SU-DHL-6 (cell line): ENCODE measurements around the gene FXYD1.
A peak's percentile ranks its signal among the peaks of the same experiment; 100 is the strongest.

Experiments used
- EZH2phosphoT487 ChIP-seq: fragments of 200-600 bp; sonication (generic), shearing (Covaris generic); conservative IDR thresholded peaks from 2 replicates; pipeline ENCODE4 v1.6.1; 2018; ENCODE audit warnings: mild to moderate bottlenecking, antibody characterized with exemption, low read length, moderate library complexity, mixed read lengths
- TF ChIP-seq, protein P1 (sequence below): fragments of 200-600 bp; sonication (generic); IDR thresholded peaks from one replicate; pipeline ENCODE4 v1.5.1; 2017; ENCODE audit warnings: antibody characterized with exemption, mild to moderate bottlenecking, low read length, moderate library complexity; ENCODE audit not compliant: insufficient read depth, poor library complexity, severe bottlenecking

DNA sequence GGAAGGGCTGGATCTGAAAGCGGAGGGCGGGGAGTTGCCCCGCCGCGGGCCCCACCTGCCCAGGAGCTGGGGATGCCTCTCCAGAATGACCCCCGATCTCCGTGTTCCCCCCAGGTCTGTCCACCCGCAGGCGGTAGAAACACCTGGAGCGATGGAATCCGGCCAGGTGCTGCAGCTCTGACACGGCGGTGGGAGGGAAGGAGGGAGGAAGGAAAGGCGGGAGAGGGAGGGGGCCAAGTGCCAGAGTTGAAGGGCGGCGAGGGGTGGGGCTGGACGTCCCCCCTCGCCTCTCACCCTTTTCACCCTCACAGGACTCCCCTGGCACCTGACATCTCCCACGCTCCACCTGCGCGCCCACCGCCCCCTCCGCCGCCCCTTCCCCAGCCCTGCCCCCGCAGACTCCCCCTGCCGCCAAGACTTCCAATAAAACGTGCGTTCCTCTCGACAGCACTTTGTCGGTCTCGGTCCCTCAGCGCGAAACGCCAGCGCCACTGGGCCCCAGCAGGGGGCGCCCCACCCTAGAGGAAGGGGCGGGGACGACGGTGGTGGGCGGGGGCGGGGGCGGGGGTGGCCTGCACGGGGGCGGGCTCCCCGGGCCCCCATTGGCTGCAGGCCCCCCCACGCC, 4.1 kb downstream of the FXYD1 start:
- TF ChIP-seq, protein P1, sequence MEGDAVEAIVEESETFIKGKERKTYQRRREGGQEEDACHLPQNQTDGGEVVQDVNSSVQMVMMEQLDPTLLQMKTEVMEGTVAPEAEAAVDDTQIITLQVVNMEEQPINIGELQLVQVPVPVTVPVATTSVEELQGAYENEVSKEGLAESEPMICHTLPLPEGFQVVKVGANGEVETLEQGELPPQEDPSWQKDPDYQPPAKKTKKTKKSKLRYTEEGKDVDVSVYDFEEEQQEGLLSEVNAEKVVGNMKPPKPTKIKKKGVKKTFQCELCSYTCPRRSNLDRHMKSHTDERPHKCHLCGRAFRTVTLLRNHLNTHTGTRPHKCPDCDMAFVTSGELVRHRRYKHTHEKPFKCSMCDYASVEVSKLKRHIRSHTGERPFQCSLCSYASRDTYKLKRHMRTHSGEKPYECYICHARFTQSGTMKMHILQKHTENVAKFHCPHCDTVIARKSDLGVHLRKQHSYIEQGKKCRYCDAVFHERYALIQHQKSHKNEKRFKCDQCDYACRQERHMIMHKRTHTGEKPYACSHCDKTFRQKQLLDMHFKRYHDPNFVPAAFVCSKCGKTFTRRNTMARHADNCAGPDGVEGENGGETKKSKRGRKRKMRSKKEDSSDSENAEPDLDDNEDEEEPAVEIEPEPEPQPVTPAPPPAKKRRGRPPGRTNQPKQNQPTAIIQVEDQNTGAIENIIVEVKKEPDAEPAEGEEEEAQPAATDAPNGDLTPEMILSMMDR: peak; percentile 25
- TF ChIP-seq EZH2phosphoT487: no peak
